ENCODE measurements around the gene PPM1L.

GRCh38 chr3:160948273-160948672, 192.2 kb downstream of the PPM1L start:
- TF ChIP-seq POLR2AphosphoS5 (IDR thresholded peaks at IDR 0.05; ENCODE audit: insufficient read depth in 1 of 2, low read depth in 1 of 2), result no peak
- TF ChIP-seq CTCF (IDR thresholded peaks at IDR 0.05), result no peak

Data from vagina (tissue), 2 donors.